Measurements from ENCODE around the gene SBK2. TPM values are rescaled to one million over a fixed set of nuclear protein-coding genes. Genes with fewer than 3 reads are reported as not detected.
"Not testable (repeated sequence)": the region's sequence is repeated elsewhere in the genome, so short reads cannot be mapped to it uniquely, and the experiment has no call there.

SBK2 gene
- total RNA-seq, 2 donors from 2014 or later: not detected

DNA sequence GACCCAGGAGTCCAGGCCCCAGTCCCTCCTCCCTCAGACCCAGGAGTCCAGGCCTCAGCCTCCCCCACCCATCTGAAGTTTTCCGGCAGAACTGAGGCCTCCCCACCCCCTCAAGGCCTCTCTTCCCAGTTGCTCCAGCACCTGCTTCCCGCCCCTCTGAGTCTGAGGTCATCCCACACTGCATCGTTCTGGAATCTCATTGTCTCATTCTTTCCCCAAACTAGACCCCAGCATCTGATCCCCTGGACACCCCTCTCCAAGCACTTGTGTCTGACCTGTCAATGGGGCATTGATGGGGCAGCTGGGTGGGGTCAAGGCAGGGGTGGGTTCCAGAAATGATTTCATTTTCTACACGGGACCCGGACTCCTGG lies 793 bp upstream of the SBK2 start:
- Mint-ChIP-seq H3K9me3 (no peaks in the 10 kb centered on the region), H3K27me3 (ENCODE audit: low read depth) (no peaks in the 10 kb centered on the region), H3K4me1 (ENCODE audit: low read depth) (no peaks in the 10 kb centered on the region), H3K36me3 (ENCODE audit: insufficient read depth in 2 of 2) (no peaks in the 10 kb centered on the region), H3K27ac (no peak overlapping the region), H3K4me3 (no peak overlapping the region)
- DNase-seq (no peak), ATAC-seq (replicated peaks in 1 of 2) (no peak)

DNA sequence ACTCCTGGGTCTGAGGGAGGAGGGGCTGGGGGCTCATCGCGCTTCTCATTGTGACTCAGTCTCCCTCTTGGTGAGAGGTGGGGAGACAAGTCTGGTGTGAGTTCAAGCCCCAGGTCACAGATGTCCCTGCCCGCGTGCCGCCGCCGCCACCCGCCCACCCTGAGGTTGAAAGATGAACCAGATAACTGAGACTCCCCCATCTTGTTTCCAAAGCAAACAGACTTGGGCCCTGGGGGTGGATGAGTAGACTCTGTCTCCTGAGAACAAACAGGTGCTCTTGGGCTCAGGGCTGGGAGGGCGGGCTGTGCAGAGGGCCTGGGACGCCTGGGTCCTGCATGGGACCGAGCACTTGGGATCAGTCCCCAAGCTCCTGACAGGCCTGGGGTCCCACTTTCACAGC lies 567 bp downstream of the SBK2 start:
- ATAC-seq (replicated peaks in 1 of 2) (no peak), DNase-seq (no peak)
- Mint-ChIP-seq H3K9me3 (no peaks in the 10 kb centered on the region), H3K4me3 (no peak overlapping the region), H3K27me3 (ENCODE audit: low read depth) (no peaks in the 10 kb centered on the region), H3K27ac (no peak overlapping the region), H3K36me3 (ENCODE audit: insufficient read depth in 2 of 2) (no peaks in the 10 kb centered on the region), H3K4me1 (ENCODE audit: low read depth) (no peaks in the 10 kb centered on the region)

DNA sequence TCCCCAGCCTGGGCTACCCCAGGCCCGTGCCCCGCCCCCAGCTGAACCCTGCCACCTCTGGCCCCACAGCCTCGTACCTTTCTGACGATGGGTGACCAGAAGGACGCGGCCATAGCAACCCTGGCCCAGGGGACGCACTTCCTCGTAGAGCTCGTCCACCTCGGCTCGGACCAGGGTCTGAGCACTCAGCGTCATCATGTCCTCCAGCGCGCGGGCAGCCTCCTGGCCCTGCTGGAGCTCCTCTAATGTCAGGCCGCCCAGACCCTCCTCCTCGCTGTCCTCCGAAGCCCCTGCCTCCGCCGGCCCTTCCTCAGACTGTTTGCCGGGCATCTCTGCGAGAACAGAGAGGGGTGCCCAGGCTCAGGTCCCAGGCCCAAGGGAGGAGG lies 975 bp downstream of the SBK2 start:
- H3K9me3 Mint-ChIP-seq: no peaks in the 10 kb centered on the region
- H3K27me3 Mint-ChIP-seq (ENCODE audit: low read depth): no peaks in the 10 kb centered on the region
- no peak overlapping the region for H3K27ac Mint-ChIP-seq
- no peaks in the 10 kb centered on the region for H3K4me1 Mint-ChIP-seq (ENCODE audit: low read depth)
- DNase-seq (no peak), ATAC-seq (replicated peaks in 1 of 2) (no peak)
- H3K4me3 Mint-ChIP-seq: no peak overlapping the region
- H3K36me3 Mint-ChIP-seq (ENCODE audit: insufficient read depth in 2 of 2): no peaks in the 10 kb centered on the region

DNA sequence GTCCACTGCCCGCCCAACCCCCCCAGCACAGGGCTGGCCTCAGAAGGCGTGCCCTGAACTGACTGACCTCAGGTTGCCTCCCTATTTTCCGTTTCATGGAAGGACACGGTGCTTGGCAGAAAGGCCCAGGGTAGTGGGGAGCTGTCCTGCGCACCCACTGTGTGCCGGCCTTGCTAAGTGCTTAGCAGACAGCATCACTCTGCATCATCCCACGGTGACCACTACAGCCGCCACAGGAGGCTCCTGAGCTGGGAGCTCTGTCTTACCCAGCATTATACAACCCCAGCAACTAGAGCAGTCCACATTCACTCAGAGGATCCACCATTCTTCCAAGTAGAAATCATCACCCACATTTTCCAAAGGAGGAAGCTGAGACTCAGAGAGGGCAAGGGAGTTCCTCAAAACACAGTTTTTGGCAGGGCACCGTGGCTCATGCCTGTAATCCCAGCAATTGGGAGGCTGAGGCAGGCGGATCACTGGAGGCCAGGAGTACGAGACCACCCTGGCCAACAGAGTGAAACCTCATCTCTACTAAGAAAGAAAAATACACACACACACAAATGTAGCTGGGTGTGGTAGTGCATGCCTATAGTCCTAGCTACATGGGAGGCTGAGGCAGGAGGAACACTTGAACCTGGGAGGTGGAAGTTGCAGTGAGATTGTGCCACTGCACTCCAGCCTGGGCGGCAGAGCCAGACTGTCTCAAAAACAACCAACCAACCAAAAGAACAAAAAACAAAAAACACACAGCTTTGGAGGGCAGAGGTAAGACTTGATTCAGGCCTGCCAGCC lies 1.6 kb downstream of the SBK2 start:
- no peak overlapping the region for H3K27ac Mint-ChIP-seq
- no peaks in the 10 kb centered on the region for H3K9me3 Mint-ChIP-seq
- no peaks in the 10 kb centered on the region for H3K4me1 Mint-ChIP-seq (ENCODE audit: low read depth)
- no peak for ATAC-seq (replicated peaks in 1 of 2)
- no peak overlapping the region for H3K4me3 Mint-ChIP-seq
- no peak for DNase-seq
- no peaks in the 10 kb centered on the region for H3K36me3 Mint-ChIP-seq (ENCODE audit: insufficient read depth in 2 of 2)
- H3K27me3 Mint-ChIP-seq (ENCODE audit: low read depth): no peaks in the 10 kb centered on the region

DNA sequence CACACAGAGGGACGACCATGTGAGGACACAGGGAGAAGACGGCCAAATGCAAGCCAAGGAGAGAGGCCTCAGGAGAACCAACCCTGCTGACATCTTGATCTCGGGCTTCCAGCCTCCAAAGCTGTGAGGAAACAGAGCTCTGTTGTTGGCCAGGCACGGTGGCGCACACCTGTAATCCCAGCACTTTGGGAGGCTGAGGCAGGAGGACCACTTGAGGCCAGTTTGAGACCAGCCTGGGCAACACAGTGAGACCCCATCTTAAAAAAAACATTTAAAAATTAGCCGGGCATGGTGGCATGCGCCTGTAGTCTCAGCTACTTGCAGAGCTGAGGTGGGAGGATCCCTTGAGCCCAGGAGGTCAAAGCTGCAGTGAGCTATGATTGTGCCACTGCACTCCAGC lies 2.7 kb downstream of the SBK2 start:
- not testable (repeated sequence) for DNase-seq; ATAC-seq (replicated peaks in 1 of 2); H3K9me3 Mint-ChIP-seq; H3K27me3 Mint-ChIP-seq (ENCODE audit: low read depth); H3K27ac Mint-ChIP-seq; H3K4me3 Mint-ChIP-seq; H3K4me1 Mint-ChIP-seq (ENCODE audit: low read depth); H3K36me3 Mint-ChIP-seq (ENCODE audit: insufficient read depth in 2 of 2)

DNA sequence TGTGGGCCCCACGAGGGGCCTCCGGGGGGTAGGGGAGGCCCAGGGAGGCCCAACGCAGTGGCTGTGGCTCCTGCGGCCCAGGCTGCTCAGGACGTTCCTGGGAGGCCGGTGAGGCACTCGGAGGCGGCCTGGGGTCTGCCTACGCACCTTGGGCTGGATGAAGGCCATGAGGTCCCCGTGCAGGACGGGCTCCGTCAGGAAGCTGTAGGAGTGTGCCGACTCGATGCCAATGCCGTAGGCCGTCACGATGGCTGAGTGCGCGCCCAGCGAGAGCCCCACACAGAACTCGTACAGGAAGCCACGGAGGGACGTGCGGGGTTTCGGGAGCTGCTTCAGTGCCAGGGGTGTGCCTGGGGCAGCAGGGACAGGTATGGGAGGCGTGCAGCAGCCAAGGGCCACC lies 5.9 kb downstream of the SBK2 start:
- DNase-seq (no peak), ATAC-seq (replicated peaks in 1 of 2) (no peak)
- no peaks in the 10 kb centered on the region for H3K36me3 Mint-ChIP-seq (ENCODE audit: insufficient read depth in 2 of 2)
- H3K9me3 Mint-ChIP-seq: no peaks in the 10 kb centered on the region
- no peak overlapping the region for H3K27ac Mint-ChIP-seq
- H3K4me1 Mint-ChIP-seq (ENCODE audit: low read depth): no peaks in the 10 kb centered on the region
- no peaks in the 10 kb centered on the region for H3K27me3 Mint-ChIP-seq (ENCODE audit: low read depth)
- no peak overlapping the region for H3K4me3 Mint-ChIP-seq

DNA sequence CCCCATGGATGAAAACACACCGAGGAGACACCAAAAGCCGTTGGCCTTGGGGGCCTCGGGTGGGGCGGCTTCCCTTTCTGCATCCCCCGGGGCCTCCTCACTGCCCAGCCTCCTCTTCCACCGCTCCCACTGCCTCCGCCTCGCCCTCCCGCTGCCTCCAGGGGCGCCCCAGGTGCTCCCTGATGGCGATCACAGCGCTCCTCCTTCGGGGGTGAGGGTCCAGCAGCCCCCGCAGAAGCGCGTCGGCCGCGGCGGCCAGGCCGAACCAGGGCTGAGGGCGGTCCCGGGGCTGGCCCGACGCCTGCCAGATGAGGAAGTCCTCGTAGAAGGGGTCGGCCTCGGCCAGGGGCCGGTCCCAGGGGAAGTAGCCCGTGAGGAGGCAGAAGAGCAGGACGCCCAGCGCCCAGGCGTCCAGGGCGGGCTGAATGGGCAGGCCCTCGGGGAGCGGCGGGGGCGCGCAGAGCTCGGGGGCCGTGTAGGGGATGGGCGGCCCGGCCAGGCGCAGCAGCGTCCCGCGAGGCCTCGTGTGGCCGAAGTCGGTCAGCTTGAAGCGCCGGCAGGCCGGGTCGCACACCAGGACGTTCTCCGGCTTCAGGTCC lies 7.2 kb downstream of the SBK2 start:
- Mint-ChIP-seq H3K27me3 (ENCODE audit: low read depth) (no peaks in the 10 kb centered on the region), H3K4me1 (ENCODE audit: low read depth) (no peaks in the 10 kb centered on the region), H3K36me3 (ENCODE audit: insufficient read depth in 2 of 2) (no peaks in the 10 kb centered on the region), H3K9me3 (no peaks in the 10 kb centered on the region), H3K27ac (no peak overlapping the region), H3K4me3 (no peak overlapping the region)
- DNase-seq (no peak), ATAC-seq (replicated peaks in 1 of 2) (no peak)

DNA sequence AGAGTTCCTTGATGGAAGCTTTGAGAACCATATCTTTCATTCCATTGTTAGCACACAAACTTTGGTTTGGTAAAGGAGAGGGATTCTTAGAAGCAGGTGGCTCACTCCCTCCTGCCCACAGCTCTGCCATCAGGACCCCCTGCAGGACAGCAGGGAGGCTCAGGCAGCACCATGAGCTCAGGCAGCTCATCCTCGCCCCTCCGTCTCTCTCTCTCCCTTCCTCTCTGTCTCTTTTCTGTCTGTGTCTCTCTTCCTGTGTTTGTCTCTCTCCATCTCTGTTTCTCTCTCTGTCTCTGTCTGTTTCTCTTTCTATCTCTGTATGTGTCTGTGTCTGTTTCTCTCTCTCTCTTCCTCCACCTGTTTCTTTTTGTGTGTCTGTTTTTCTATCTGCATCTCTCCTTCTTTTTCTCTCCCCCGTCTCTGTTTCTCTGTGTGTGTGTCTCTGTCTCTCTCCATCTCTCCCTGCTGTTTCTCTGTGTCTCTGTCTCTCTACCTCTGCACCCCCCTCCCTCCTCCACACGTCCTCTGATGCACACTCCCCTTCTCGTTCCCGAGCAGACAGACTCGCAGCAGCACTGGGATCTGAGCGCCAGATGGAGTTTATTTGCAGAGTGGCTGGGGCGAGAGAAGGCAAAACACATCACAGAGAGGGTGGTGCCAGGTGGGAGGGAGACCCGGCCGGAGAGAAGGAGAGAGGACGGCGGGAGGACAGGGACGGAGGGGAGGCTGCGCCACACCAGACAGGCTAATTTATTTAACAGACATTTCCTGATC lies 8.7 kb downstream of the SBK2 start:
- Mint-ChIP-seq H3K36me3 (ENCODE audit: insufficient read depth in 2 of 2) (no peaks in the 10 kb centered on the region), H3K27ac (no peak overlapping the region), H3K4me3 (no peak overlapping the region)

DNA sequence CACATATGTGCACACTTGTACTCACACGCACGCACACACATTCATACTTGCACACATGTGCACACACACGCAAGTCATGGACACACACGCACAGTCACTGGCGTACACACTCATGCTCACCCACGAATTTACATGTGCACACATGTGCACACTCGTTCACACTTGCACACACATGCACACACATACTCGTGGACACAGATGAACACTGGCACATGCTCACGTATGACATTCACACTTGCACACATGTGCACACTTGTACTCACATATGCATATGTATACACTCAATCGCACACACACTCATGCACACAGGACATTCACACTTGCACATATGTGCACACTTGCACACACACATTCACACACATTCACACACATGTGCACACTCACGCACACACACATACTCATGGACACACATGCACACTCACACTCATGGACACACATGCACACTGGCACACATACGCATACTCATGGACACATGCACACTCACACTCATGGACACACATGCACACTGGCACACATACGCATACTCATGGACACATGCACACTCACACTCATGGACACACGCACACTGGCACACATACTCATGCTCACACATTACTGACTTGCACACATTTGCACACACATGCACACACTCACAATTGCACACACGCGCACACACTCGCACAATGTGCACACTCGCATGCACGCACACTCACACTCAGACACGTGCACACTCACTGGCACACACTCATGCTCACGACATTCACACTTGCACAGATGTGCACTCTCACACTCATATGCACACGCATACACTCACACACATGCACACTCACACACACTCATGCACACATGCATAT lies 9.5 kb downstream of the SBK2 start:
- Mint-ChIP-seq H3K9me3 (no peaks in the 10 kb centered on the region), H3K4me3 (no peak overlapping the region)
- no peak for DNase-seq

More for the DNA sequence above, 8.7 kb downstream of the SBK2 start:
- Mint-ChIP-seq H3K4me1 (ENCODE audit: low read depth) (no peaks in the 10 kb centered on the region), H3K9me3 (no peaks in the 10 kb centered on the region), H3K27me3 (ENCODE audit: low read depth) (no peaks in the 10 kb centered on the region)
- DNase-seq: no peak
- ATAC-seq (replicated peaks in 1 of 2): no peak

DNA sequence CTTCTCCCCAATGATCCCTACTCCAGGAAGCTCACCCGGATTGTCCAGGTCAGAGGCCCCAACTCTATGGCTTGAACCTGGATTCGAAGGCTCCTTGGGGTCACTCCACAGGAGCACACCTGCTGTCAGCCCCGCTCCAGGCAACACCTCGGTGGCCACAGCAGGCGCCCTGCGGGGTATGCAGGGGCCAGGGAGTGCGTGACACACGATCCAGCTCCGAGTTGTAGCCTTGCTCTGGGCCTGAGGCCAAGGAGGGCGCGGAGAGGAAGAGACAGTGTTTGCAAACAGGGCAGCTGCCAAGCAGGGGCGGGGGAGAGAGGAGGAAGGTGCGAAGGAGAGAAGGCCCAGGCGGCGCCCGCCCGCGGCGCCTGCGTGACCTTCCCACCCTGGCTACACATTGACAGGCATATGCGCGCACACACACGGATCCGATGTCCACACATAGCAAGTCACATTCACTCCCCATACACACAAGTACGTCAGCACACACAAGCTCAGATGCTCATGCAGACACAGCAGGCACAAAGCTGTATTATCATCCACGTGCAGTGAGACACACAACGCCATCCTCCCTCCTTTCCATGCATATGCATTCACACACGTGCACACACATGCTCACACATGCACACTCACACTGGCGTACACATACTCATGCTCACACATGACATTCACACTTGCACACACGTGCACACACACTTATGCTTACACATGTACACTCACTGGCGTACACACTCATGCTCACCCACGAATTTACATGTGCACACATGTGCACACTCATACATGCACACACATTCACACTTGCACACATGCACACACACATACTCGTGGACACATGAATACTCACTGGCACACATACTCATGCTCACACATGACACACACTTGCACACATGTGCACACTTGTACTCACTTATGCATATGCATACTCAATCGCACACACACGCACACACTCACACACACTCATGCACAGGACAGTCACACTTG lies 10.4 kb downstream of the SBK2 start:
- no peaks in the 10 kb centered on the region for H3K9me3 Mint-ChIP-seq
- ATAC-seq (replicated peaks in 1 of 2) (no peak), DNase-seq (no peak)
- H3K36me3 Mint-ChIP-seq (ENCODE audit: insufficient read depth in 2 of 2): no peaks in the 10 kb centered on the region
- H3K27me3 Mint-ChIP-seq (ENCODE audit: low read depth): no peaks in the 10 kb centered on the region
- H3K4me1 Mint-ChIP-seq (ENCODE audit: low read depth): no peaks in the 10 kb centered on the region
- H3K4me3 Mint-ChIP-seq: no peak overlapping the region
- H3K27ac Mint-ChIP-seq: no peak overlapping the region

More for the DNA sequence above, 9.5 kb downstream of the SBK2 start:
- Mint-ChIP-seq H3K27me3 (ENCODE audit: low read depth) (no peaks in the 10 kb centered on the region), H3K4me1 (ENCODE audit: low read depth) (no peaks in the 10 kb centered on the region), H3K27ac (no peak overlapping the region), H3K36me3 (ENCODE audit: insufficient read depth in 2 of 2) (no peaks in the 10 kb centered on the region)
- ATAC-seq (replicated peaks in 1 of 2): no peak

DNA sequence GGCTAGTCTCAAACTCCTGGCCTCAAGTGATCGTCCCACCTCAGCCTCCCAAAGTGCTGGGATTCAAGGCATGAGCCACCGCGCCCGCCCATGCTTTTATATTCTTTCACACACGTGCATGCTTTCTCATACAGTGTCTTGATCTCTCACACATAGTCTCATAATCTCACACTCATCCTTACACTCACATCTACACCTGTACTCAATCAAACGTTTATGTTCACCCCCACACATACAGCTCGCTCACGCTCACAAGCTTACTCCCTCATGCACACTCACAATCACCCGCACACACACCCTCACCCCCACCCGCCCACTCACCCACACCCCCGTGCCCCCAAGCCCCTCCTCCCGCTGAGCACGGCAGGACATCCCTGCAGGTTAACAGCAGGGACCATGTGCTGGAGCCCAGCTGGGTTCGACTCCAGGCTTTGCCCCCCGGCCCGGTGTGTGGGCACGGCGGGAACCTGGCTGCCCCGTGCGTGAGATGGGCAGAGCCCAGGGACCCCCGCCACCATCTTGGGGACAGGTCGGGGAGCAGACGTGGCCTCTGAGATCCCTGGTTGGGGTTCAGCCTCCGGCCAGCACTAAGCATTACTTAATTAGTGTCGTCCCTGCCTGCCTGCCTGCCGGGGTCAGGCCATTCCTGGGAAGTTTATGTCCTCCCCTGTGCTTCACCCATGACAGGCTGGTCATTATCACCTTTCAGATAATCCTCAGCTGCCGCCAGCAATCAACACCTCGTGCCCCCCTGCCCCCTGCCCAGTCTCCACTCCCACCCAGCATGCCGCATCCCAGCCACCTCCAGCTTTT lies 11.4 kb downstream of the SBK2 start:
- H3K4me3 Mint-ChIP-seq: no peak overlapping the region
- H3K27me3 Mint-ChIP-seq (ENCODE audit: low read depth): no peaks in the 10 kb centered on the region
- DNase-seq (no peak), ATAC-seq (replicated peaks in 1 of 2) (no peak)
- no peaks in the 10 kb centered on the region for H3K9me3 Mint-ChIP-seq
- no peak overlapping the region for H3K27ac Mint-ChIP-seq
- H3K4me1 Mint-ChIP-seq (ENCODE audit: low read depth): no peaks in the 10 kb centered on the region
- H3K36me3 Mint-ChIP-seq (ENCODE audit: insufficient read depth in 2 of 2): no peaks in the 10 kb centered on the region

Measured in activated T-cell treated with anti-CD3 and anti-CD28 coated beads, Interleukin-2, amount 50 U/mL, for 72 hours (primary cell).